Measurements from ENCODE around the gene DCUN1D1. TPM values are rescaled to one million over a fixed set of nuclear protein-coding genes. Genes with fewer than 3 reads are reported as not detected.

Gene DCUN1D1
- total and polyA plus RNA-seq, 2 of the 8 experiments (the other 6 are each of a cell fraction or from before 2014, with no cell fraction given): 6.8 to 70.3 TPM

- Histone ChIP-seq H2BK15ac (ENCODE audit: low read length) (no peak overlapping the region), H3K4me1 (replicated peaks in 1 of 4; ENCODE audit: control insufficient read depth in 3 of 4, insufficient read depth in 4 of 4, low read length in 3 of 4) (peaks cover 0 to 3% (median 1%) of the 10 kb centered on the region in 4 experiments; a peak in 4 of 7 replicates), H3K14ac (ENCODE audit: insufficient read length) (no peak overlapping the region), H3K4me3 (ENCODE audit: extremely low read depth in 1 of 4, insufficient read depth in 2 of 4, low read depth in 3 of 4, low read length in 4 of 4) (no peak overlapping the region), H4K8ac (ENCODE audit: extremely low read depth, insufficient read depth, low read length) (no peak overlapping the region), H3K36me3 (ENCODE audit: control insufficient read depth in 2 of 4, insufficient read depth in 4 of 4, low read length in 3 of 4) (no peaks in the 10 kb centered on the region), H3K27ac (ENCODE audit: low read depth, low read length) (no peak overlapping the region), H3K23ac (ENCODE audit: insufficient read length) (no peak overlapping the region), H3K56ac (replicated peaks; ENCODE audit: insufficient read length, low read depth, low read length) (no peak overlapping the region), H2BK120ac (replicated peaks; ENCODE audit: low read depth, low read length) (no peak overlapping the region), H3K4me2 (ENCODE audit: insufficient read depth in 1 of 2, low read depth in 2 of 2, low read length in 2 of 2) (no peak overlapping the region), H3K23me2 (ENCODE audit: low read depth, low read length) (no peaks in the 10 kb centered on the region), H4K91ac (replicated peaks; ENCODE audit: insufficient read length, low read length) (no peak overlapping the region), H3K4ac (replicated peaks; ENCODE audit: insufficient read length, low read depth, low read length) (no peak overlapping the region), H4K20me1 (replicated peaks in 1 of 2; ENCODE audit: control insufficient read depth in 1 of 2, insufficient read depth in 2 of 2, low read length in 2 of 2) (peaks cover 0 to 2% of the 10 kb centered on the region in 2 experiments), H3K27me3 (replicated peaks in 1 of 4; ENCODE audit: control insufficient read depth in 3 of 4, extremely low read depth in 1 of 4, insufficient read depth in 3 of 4, low read length in 3 of 4) (no peaks in the 10 kb centered on the region), H2AK5ac (ENCODE audit: low read depth, low read length) (no peak overlapping the region), H3K9ac (replicated peaks in 1 of 4; ENCODE audit: extremely low read depth in 1 of 4, low read depth in 3 of 4, low read length in 3 of 4) (no peak overlapping the region), H3K9me3 (ENCODE audit: insufficient read depth in 2 of 2, low read depth in 1 of 2, low read length in 1 of 2) (no peaks in the 10 kb centered on the region), H3K18ac (ENCODE audit: extremely low read depth, low read length) (no peak overlapping the region), H4K5ac (ENCODE audit: insufficient read length, low read depth, low read length) (no peak overlapping the region), H3K79me1 (ENCODE audit: low read depth, low read length) (peaks cover 3% of the 10 kb centered on the region), H2BK20ac (ENCODE audit: low read length) (no peak overlapping the region), H2BK12ac (ENCODE audit: low read depth, low read length) (no peak overlapping the region), H2AFZ (ENCODE audit: low read length) (no peak overlapping the region), H3K79me2 (ENCODE audit: control insufficient read depth in 1 of 2, insufficient read depth in 2 of 2, low read length in 2 of 2) (peaks cover 0 to 94% of the 10 kb centered on the region in 2 experiments; a peak in 3 of 4 replicates), H2BK5ac (ENCODE audit: low read depth, low read length) (no peak overlapping the region)
- no peak for TF ChIP-seq KDM5A (IDR thresholded peaks at IDR 0.05; ENCODE audit: low read length)
- no peak for TF ChIP-seq YY1 (IDR thresholded peaks at IDR 0.05; ENCODE audit: low read depth, low read length)
- no peak for TF ChIP-seq RBBP5 (IDR thresholded peaks at IDR 0.05; ENCODE audit: borderline replicate concordance, low read depth, low read length)
- TF ChIP-seq SAP30 (IDR thresholded peaks at IDR 0.05; ENCODE audit: insufficient read depth, insufficient replicate concordance, low read length): no peak
- TF ChIP-seq SP4 (IDR thresholded peaks at IDR 0.05; ENCODE audit: low read length): no peak
- no peak for TF ChIP-seq USF2 (IDR thresholded peaks at IDR 0.05; ENCODE audit: low read length)
- TF ChIP-seq NRF1 (IDR thresholded peaks at IDR 0.05; ENCODE audit: low read depth, low read length): no peak
- TF ChIP-seq GTF2F1 (IDR thresholded peaks at IDR 0.05; ENCODE audit: borderline replicate concordance, low read depth, low read length): no peak
- no peak for TF ChIP-seq CTBP2 (IDR thresholded peaks at IDR 0.05; ENCODE audit: borderline replicate concordance, insufficient read depth, insufficient read length, low read length)
- no peak for TF ChIP-seq FOSL1 (IDR thresholded peaks at IDR 0.05; ENCODE audit: insufficient read depth, low read depth, low read length)
- no peak for TF ChIP-seq ASH2L (IDR thresholded peaks at IDR 0.05; ENCODE audit: low read length)
- no peak for TF ChIP-seq POLR2A (IDR thresholded peaks at IDR 0.05; ENCODE audit: control extremely low read depth in 1 of 2, low read depth in 2 of 2, low read length in 2 of 2)
- TF ChIP-seq BACH1 (IDR thresholded peaks at IDR 0.05; ENCODE audit: low read length): no peak
- no peak for DNase-seq (ENCODE audit: low read depth in 1 of 2, low spot score in 2 of 2)
- FAIRE-seq: no peak
- POLR2A ChIA-PET (ENCODE audit: partially characterized antibody): interaction anchor here (1.1 to 1.7 kb wide), 2 partner anchors 9 to 10 kb away, joined by 5 read pairs; partner anchors contain the start of gene DCUN1D1
- CTCF ChIA-PET (ENCODE audit: partially characterized antibody): interaction anchor here (0.9 to 1.9 kb wide), 3 partner anchors 8 to 62 kb away, joined by 3 to 4 read pairs (median 3); no protein-coding TSS in a partner anchor
- 81% methylated on average over 3 of the region's 3 CpGs; no CpG with 5 or more reads in 1 of the 2 experiments for WGBS, 2 experiments (ENCODE audit: extremely low coverage in 1 of 2, insufficient coverage in 1 of 2, insufficient read length in 1 of 2, insufficient replicate concordance in 2 of 2, low coverage in 1 of 2, low lambda C conversion rate in 2 of 2, missing lambda C conversion rate in 1 of 2)
These were observed 9.4 kb downstream of the DCUN1D1 start for GRCh38 chr3:182970811-182971418.
